Stimulated activated CD4-positive, alpha-beta T cell treated with anti-CD3 and anti-CD28 coated beads, TNF-alpha, amount 100 ng/mL, for 1 hour (primary cell): Measurements from ENCODE around the gene LMBR1.
"Not testable (repeated sequence)": the region's sequence is repeated elsewhere in the genome, so short reads cannot be mapped to it uniquely, and the experiment has no call there.

ENCODE experiments used
- DNase-seq, 3 donors: peaks; one replicate each; pipeline ENCODE4 v3.0.0-alpha.2; 2020; ENCODE audit warnings: low read depth in 3 of 3, low spot score in 1 of 3

Gene LMBR1

GRCh38 chr7:156759579-156760202 is 133.3 kb downstream of the LMBR1 start:
- no peak for DNase-seq

- no peak for DNase-seq
These were observed 133.8 kb downstream of the LMBR1 start for GRCh38 chr7:156759143-156759542.

- DNase-seq = no peak
These were observed 138.8 kb downstream of the LMBR1 start for GRCh38 chr7:156754201-156754600.

- no peak for DNase-seq
These were observed 139.4 kb downstream of the LMBR1 start for GRCh38 chr7:156753630-156754029.

GRCh38 chr7:156753229-156753560 is 139.8 kb downstream of the LMBR1 start:
- no peak for DNase-seq

GRCh38 chr7:156752367-156753228 is 140.4 kb downstream of the LMBR1 start:
- DNase-seq = no peak

GRCh38 chr7:156751319-156751718 is 141.7 kb downstream of the LMBR1 start:
- DNase-seq = no peak

GRCh38 chr7:156747718-156748117 is 145.3 kb downstream of the LMBR1 start:
- no peak for DNase-seq

- DNase-seq = no peak
These were observed 146.1 kb downstream of the LMBR1 start for GRCh38 chr7:156746891-156747290.

- DNase-seq = no peak
These were observed 153.4 kb downstream of the LMBR1 start for GRCh38 chr7:156739596-156739995.

- DNase-seq = no peak
These were observed 157.1 kb downstream of the LMBR1 start for GRCh38 chr7:156735851-156736250.

GRCh38 chr7:156733638-156734037 is 159.3 kb downstream of the LMBR1 start:
- DNase-seq = no peak

- DNase-seq = no peak
These were observed 160.8 kb downstream of the LMBR1 start for GRCh38 chr7:156732091-156732625.

- DNase-seq = no peak
These were observed 161.3 kb downstream of the LMBR1 start for GRCh38 chr7:156731651-156732050.

- DNase-seq = no peak
These were observed 167.0 kb downstream of the LMBR1 start for GRCh38 chr7:156725936-156726335.

GRCh38 chr7:156725073-156725472 is 167.9 kb downstream of the LMBR1 start:
- DNase-seq = no peak

GRCh38 chr7:156722043-156722826 is 170.7 kb downstream of the LMBR1 start:
- DNase-seq = no peak

- no peak for DNase-seq
These were observed 189.1 kb downstream of the LMBR1 start for GRCh38 chr7:156703773-156704482.

GRCh38 chr7:156703209-156703608 is 189.8 kb downstream of the LMBR1 start:
- DNase-seq = no peak

GRCh38 chr7:156702399-156702798 is 190.6 kb downstream of the LMBR1 start:
- DNase-seq = no peak

GRCh38 chr7:156701787-156702186 is 191.2 kb downstream of the LMBR1 start:
- DNase-seq = not testable (repeated sequence)
